K562 (cell line): ENCODE results near the gene IL4I1. TPM values are rescaled to one million over a fixed set of nuclear protein-coding genes. Genes with fewer than 3 reads are reported as not detected.
A peak's percentile ranks its signal among the peaks of the same experiment; 100 is the strongest.

Experiments
- CC2D1A ChIP-seq: fragments of 450-650 bp; IDR thresholded peaks from 2 replicates; pipeline ENCODE4 v1.6.1; 2017; ENCODE audit warnings: mild to moderate bottlenecking
- HSF4 ChIP-seq: fragments of 250-450 bp; sonication (Bioruptor Pico); IDR thresholded peaks from 2 replicates; pipeline ENCODE4 v2.1.2; 2022; ENCODE audit warnings: mild to moderate bottlenecking, moderate library complexity, borderline replicate concordance
- PRDM10 ChIP-seq: fragments of 450-650 bp; IDR thresholded peaks from 2 replicates; pipeline ENCODE4 v1.6.1; 2018; ENCODE audit not compliant: partially characterized antibody
- polyA plus RNA-seq, 8 experiments: library from polyadenylated mRNA; depleted of rRNA in 4 of 8; stranded (reverse) in 5 of 8; unstranded in 3 of 8; fragments of >200 nt; fragmentation: Nextera tagmentation in 2 of 8; fragmentation: Illumina TruSeq in 1 of 8; extraction: Ambion mirVana in 2 of 8; extraction: Trizol in 1 of 8; gene quantifications; 2 replicates each; pipeline versions ENCODE4 v1.2.1 to v1.2.3, GENCODE V29; 2011 to 2014; ENCODE audit warnings: inconsistent platforms in 1 of 8, missing spikeins in 1 of 8
- total RNA-seq, 7 experiments: library from RNA; depleted of rRNA in 6 of 7; stranded (reverse); fragments of >200 nt in 6 of 7; fragmentation: Illumina TruSeq in 2 of 7; extraction: Trizol in 2 of 7; gene quantifications; 2 replicates each; pipeline versions ENCODE4 v1.2.1 to v1.2.3, GENCODE V29; 2011 to 2021; ENCODE audit warnings: low replicate concordance in 1 of 7
- TF ChIP-seq, protein P1 (sequence below): fragments of 150-350 bp; IDR thresholded peaks from 2 replicates; pipeline ENCODE4 v1.6.1; 2014; ENCODE audit warnings: low read depth, mild to moderate bottlenecking, low read length, borderline replicate concordance
- TF ChIP-seq, protein P2 (sequence below): fragments of 250-450 bp; sonication (Bioruptor Pico); IDR thresholded peaks from 2 replicates; pipeline ENCODE4 v1.4.0; 2020; ENCODE audit warnings: mild to moderate bottlenecking, moderate library complexity
- TF ChIP-seq, protein P3 (sequence below), 2 experiments: fragments of 450-650 bp; IDR thresholded peaks; 2 replicates each; pipeline ENCODE4 v1.6.1; 2016; ENCODE audit warnings: mild to moderate bottlenecking in 2 of 2, borderline replicate concordance in 1 of 2, low read depth in 1 of 2, moderate library complexity in 1 of 2

Gene IL4I1
- total and polyA plus RNA-seq, 9 of the 15 experiments (the other 6 are each of a cell fraction or from before 2014, with no cell fraction given), result 0.06 to 0.95 (median 0.43) TPM; not detected in 2

DNA sequence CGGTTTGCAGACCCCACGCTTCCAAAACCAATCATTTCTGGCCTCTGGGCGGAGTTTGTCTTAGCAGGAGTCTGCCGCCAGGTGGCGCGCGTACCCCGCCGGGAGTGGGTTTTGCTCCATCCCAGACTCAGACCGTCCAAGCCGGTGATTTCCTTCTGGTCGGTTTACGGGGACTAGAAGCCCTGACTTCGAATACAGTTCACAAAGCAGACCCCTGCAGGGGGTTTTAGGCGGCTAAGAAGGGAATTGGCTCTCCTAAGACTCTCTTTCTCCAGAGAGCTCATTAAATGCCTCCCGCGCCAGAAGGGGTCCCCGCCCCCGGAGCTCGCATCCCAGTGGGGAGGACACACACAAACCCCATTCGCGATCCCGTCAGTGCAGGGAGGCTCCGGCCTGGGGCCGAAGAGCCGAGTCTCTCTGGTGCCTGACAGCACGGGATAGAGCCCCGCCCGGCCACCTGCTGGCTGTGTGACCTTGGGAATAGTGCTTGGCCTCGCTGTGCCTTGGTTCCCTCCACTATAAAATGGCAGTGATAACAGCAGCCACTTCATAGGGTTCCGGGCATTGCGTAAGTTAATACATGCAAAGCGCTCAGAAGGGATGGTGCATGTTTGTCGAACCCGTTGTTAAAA, 41.2 kb upstream of the IL4I1 start (continued):
- TF ChIP-seq, protein P1, sequence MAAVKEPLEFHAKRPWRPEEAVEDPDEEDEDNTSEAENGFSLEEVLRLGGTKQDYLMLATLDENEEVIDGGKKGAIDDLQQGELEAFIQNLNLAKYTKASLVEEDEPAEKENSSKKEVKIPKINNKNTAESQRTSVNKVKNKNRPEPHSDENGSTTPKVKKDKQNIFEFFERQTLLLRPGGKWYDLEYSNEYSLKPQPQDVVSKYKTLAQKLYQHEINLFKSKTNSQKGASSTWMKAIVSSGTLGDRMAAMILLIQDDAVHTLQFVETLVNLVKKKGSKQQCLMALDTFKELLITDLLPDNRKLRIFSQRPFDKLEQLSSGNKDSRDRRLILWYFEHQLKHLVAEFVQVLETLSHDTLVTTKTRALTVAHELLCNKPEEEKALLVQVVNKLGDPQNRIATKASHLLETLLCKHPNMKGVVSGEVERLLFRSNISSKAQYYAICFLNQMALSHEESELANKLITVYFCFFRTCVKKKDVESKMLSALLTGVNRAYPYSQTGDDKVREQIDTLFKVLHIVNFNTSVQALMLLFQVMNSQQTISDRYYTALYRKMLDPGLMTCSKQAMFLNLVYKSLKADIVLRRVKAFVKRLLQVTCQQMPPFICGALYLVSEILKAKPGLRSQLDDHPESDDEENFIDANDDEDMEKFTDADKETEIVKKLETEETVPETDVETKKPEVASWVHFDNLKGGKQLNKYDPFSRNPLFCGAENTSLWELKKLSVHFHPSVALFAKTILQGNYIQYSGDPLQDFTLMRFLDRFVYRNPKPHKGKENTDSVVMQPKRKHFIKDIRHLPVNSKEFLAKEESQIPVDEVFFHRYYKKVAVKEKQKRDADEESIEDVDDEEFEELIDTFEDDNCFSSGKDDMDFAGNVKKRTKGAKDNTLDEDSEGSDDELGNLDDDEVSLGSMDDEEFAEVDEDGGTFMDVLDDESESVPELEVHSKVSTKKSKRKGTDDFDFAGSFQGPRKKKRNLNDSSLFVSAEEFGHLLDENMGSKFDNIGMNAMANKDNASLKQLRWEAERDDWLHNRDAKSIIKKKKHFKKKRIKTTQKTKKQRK, result no peak
- TF ChIP-seq, protein P2, sequence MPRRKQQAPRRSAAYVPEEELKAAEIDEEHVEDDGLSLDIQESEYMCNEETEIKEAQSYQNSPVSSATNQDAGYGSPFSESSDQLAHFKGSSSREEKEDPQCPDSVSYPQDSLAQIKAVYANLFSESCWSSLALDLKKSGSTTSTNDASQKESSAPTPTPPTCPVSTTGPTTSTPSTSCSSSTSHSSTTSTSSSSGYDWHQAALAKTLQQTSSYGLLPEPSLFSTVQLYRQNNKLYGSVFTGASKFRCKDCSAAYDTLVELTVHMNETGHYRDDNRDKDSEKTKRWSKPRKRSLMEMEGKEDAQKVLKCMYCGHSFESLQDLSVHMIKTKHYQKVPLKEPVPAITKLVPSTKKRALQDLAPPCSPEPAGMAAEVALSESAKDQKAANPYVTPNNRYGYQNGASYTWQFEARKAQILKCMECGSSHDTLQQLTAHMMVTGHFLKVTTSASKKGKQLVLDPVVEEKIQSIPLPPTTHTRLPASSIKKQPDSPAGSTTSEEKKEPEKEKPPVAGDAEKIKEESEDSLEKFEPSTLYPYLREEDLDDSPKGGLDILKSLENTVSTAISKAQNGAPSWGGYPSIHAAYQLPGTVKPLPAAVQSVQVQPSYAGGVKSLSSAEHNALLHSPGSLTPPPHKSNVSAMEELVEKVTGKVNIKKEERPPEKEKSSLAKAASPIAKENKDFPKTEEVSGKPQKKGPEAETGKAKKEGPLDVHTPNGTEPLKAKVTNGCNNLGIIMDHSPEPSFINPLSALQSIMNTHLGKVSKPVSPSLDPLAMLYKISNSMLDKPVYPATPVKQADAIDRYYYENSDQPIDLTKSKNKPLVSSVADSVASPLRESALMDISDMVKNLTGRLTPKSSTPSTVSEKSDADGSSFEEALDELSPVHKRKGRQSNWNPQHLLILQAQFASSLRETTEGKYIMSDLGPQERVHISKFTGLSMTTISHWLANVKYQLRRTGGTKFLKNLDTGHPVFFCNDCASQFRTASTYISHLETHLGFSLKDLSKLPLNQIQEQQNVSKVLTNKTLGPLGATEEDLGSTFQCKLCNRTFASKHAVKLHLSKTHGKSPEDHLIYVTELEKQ (CRISPR knock-in tag), result no peak
- TF ChIP-seq, protein P3, sequence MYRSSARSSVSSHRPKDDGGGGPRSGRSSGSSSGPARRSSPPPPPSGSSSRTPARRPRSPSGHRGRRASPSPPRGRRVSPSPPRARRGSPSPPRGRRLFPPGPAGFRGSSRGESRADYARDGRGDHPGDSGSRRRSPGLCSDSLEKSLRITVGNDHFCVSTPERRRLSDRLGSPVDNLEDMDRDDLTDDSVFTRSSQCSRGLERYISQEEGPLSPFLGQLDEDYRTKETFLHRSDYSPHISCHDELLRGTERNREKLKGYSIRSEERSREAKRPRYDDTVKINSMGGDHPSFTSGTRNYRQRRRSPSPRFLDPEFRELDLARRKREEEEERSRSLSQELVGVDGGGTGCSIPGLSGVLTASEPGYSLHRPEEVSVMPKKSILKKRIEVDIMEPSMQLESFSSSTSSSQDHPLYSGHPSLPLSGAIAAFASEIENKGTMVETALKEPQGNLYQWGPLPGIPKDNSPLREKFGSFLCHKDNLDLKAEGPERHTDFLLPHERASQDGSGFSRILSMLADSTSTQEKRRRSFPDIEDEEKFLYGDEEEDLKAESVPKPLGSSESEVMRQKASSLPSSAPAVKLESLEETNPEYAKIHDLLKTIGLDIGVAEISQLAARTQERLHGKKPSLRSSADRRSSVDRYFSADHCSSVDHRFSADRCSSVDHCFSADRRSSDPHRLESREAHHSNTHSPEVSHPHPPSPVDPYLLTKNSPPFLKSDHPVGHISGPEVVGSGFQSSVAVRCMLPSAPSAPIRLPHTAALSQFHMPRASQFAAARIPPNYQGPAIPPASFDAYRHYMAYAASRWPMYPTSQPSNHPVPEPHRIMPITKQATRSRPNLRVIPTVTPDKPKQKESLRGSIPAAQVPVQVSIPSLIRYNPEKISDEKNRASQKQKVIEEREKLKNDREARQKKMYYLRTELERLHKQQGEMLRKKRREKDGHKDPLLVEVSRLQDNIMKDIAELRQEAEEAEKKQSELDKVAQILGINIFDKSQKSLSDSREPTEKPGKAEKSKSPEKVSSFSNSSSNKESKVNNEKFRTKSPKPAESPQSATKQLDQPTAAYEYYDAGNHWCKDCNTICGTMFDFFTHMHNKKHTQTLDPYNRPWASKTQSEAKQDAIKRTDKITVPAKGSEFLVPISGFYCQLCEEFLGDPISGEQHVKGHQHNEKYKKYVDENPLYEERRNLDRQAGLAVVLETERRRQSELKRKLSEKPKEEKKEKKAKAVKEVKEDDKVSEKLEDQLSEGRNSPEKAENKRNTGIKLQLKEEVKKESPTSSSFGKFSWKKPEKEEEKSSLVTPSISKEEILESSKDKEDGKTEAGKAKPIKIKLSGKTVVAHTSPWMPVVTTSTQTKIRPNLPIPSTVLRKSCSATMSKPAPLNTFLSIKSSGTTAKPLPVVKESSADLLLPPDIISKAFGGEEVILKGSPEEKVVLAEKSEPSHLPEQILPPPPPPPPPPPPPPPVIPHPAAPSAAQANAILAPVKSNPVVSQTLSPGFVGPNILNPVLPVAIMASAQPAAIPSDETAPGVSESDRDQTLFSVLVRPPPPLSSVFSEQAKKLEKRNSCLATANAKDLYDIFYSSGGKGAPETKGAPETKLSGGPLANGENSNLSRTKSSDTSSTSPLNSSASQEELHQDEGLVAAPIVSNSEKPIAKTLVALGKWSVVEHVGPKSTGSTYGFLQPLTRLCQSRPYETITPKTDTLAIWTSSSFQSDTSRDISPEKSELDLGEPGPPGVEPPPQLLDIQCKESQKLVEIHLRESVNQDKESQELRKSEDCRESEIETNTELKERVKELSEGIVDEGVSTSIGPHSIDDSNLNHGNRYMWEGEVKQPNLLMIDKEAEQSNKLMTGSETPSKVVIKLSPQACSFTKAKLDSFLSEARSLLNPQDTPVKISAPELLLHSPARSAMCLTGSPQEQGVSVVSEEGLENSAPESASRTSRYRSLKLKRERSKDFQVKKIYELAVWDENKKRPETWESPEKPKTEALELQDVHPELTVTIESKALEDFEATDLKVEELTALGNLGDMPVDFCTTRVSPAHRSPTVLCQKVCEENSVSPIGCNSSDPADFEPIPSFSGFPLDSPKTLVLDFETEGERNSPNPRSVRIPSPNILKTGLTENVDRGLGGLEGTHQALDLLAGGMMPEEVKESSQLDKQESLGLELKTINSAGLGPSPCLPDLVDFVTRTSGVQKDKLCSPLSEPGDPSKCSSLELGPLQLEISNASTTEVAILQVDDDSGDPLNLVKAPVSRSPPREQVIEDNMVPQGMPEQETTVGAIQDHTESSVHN (IDR thresholded peaks at IDR 0.05; ENCODE audit: borderline replicate concordance in 1 of 2, low read depth in 1 of 2), result no peak
- TF ChIP-seq HSF4 (CRISPR knock-in tag) (no peak), CC2D1A (peak; percentile 95), PRDM10 (no peak)
